22Rv1 (cell line): ENCODE data around the gene DUSP19.

Experiments used
- CTCF ChIP-seq: fragments of 450-650 bp; IDR thresholded peaks from 2 replicates; pipeline ENCODE4 v1.5.1; 2017; ENCODE audit warnings: mild to moderate bottlenecking
- ZFX ChIP-seq: fragments of 450-650 bp; IDR thresholded peaks from 2 replicates; pipeline ENCODE4 v1.6.1; 2017; ENCODE audit warnings: antibody characterized with exemption, borderline replicate concordance

- TF ChIP-seq CTCF (no peak), ZFX (no peak)
These were observed 42.4 kb upstream of the DUSP19 start for GRCh38 chr2:183035954-183036669.
